ENCODE data around the gene RNF224. TPM values are rescaled to one million over a fixed set of nuclear protein-coding genes. Genes with fewer than 3 reads are reported as not detected.

Gene RNF224
- total RNA-seq (2022) (0.16 and 0.44 TPM in 2 replicates), Bru-seq, nascent RNA (percentile 17 among the genes with signal in this experiment), BruChase-seq, experiment 1, labeled RNA remaining after a 6-hour chase (percentile 22 among the genes with signal in this experiment), BruChase-seq, experiment 2, labeled RNA remaining after a 2-hour chase (percentile 21 among the genes with signal in this experiment)
- long read RNA-seq = 0 reads

GRCh38 chr9:137227054-137227852, at the start of gene RNF224:
RNF224 (plus strand) TSS chr9:137227502; CDS start chr9:137228336, 834 bp downstream.
- Mint-ChIP-seq H3K4me3 (ENCODE audit: unreplicated experiment) (peak within 1 kb of the TSS; percentile 40), H3K27ac (ENCODE audit: low read depth, unreplicated experiment) (peak within 1 kb of the TSS; percentile 73), H3K27me3 (ENCODE audit: insufficient read depth, unreplicated experiment) (no peaks in the 10 kb centered on the region), H3K4me1 (ENCODE audit: insufficient read depth, unreplicated experiment) (peaks cover 15% of the 10 kb centered on the region), H3K9me3 (ENCODE audit: unreplicated experiment) (no peaks in the 10 kb centered on the region), H3K36me3 (ENCODE audit: insufficient read depth, unreplicated experiment) (no peaks in the 10 kb centered on the region)
- POLR2A ChIA-PET = interaction anchor here (0.6 to 6.3 kb wide), 13 partner anchors 11 to 160 kb away, joined by 3 to 73 read pairs (median 6); partner anchors contain the start of genes ANAPC2, MAN1B1, NDOR1 and SSNA1
- TF ChIP-seq CTCF (IDR thresholded peaks at IDR 0.05; ENCODE audit: unreplicated experiment) = peak; percentile 89
- intact Hi-C loops (cut with micrococcal nuclease) = loop anchor here (1.0 to 10.0 kb wide), 4 partner anchors 38 to 182 kb away; partner anchors contain the start of genes LRRC26, NPDC1 and TMEM210
- no TSS peak for BruUV-seq (replicated peaks)
- DNase-seq (ENCODE audit: unreplicated experiment) = peak; percentile 84
- CTCF ChIA-PET = interaction anchor here (0.6 to 5.6 kb wide), 21 partner anchors 11 to 324 kb away, joined by 3 to 36 read pairs (median 5); partner anchors contain the start of genes ANAPC2, MRPL41, NPDC1 and SSNA1

- Mint-ChIP-seq H3K4me1 (ENCODE audit: insufficient read depth, unreplicated experiment) (no peaks in the 10 kb centered on the region), H3K36me3 (ENCODE audit: insufficient read depth, unreplicated experiment) (peaks cover 22% of the 10 kb centered on the region), H3K27me3 (ENCODE audit: insufficient read depth, unreplicated experiment) (no peaks in the 10 kb centered on the region), H3K9me3 (ENCODE audit: unreplicated experiment) (no peaks in the 10 kb centered on the region), H3K4me3 (ENCODE audit: unreplicated experiment) (no peak overlapping the region), H3K27ac (ENCODE audit: low read depth, unreplicated experiment) (no peak overlapping the region)
- TF ChIP-seq CTCF (IDR thresholded peaks at IDR 0.05; ENCODE audit: unreplicated experiment) = no peak
- intact Hi-C loops (cut with micrococcal nuclease) = loop anchor here (10.0 kb wide), 1 partner anchor 46 kb away; the partner anchor contains the start of genes CYSRT1, RNF208 and RNF224
- BruUV-seq (replicated peaks) = no TSS peak
- DNase-seq (ENCODE audit: unreplicated experiment) = no peak
- POLR2A ChIA-PET = interaction anchor here (1.1 kb wide), 1 partner anchor 52 kb away, joined by 3 read pairs; no protein-coding TSS in a partner anchor
- CTCF ChIA-PET = interaction anchor here (0.6 kb wide), 3 partner anchors 13 to 1090 kb away, joined by 3 read pairs; no protein-coding TSS in a partner anchor
These were observed 48.9 kb upstream of the RNF224 start for GRCh38 chr9:137178201-137178938.

GRCh38 chr9:137178939-137179630, 48.2 kb upstream of the RNF224 start:
- DNase-seq (ENCODE audit: unreplicated experiment) = no peak
- intact Hi-C loops (cut with micrococcal nuclease) = loop anchor here (10.0 kb wide), 1 partner anchor 46 kb away; the partner anchor contains the start of genes CYSRT1, RNF208 and RNF224
- no peak for TF ChIP-seq CTCF (IDR thresholded peaks at IDR 0.05; ENCODE audit: unreplicated experiment)
- ChIA-PET POLR2A (interaction anchor here (1.1 kb wide), 1 partner anchor 52 kb away, joined by 3 read pairs; no protein-coding TSS in a partner anchor), CTCF (interaction anchor here (0.6 kb wide), 1 partner anchor 1090 kb away, joined by 3 read pairs; no protein-coding TSS in a partner anchor)
- Mint-ChIP-seq H3K27ac (ENCODE audit: low read depth, unreplicated experiment) (no peak overlapping the region), H3K27me3 (ENCODE audit: insufficient read depth, unreplicated experiment) (no peaks in the 10 kb centered on the region), H3K9me3 (ENCODE audit: unreplicated experiment) (no peaks in the 10 kb centered on the region), H3K4me3 (ENCODE audit: unreplicated experiment) (no peak overlapping the region), H3K4me1 (ENCODE audit: insufficient read depth, unreplicated experiment) (no peaks in the 10 kb centered on the region), H3K36me3 (ENCODE audit: insufficient read depth, unreplicated experiment) (peaks cover 25% of the 10 kb centered on the region)
- BruUV-seq (replicated peaks) = no TSS peak
